Esophagus muscularis mucosa (tissue), 4 donors: ENCODE measurements around the gene RUSC1. TPM values are rescaled to one million over a fixed set of nuclear protein-coding genes. Genes with fewer than 3 reads are reported as not detected.

Source experiments
- DNase-seq: peaks from one replicate; pipeline ENCODE4 v3.0.0-alpha.2; 2017; ENCODE audit errors: extremely low spot score
- H3K27ac ChIP-seq, 4 donors: fragments of 200-600 bp; sonication (generic); replicated peaks in 1 of 4; 1 replicate in 3 of 4; 2 replicates in 1 of 4; pipeline ENCODE4 v1.5.1; 2016 to 2019; ENCODE audit warnings: mild to moderate bottlenecking in 1 of 4
- H3K27me3 ChIP-seq, 4 donors: fragments of 200-600 bp; sonication (generic); one replicate each; pipeline versions ENCODE4 v1.5.1 to v1.6.0; 2016 to 2019
- H3K36me3 ChIP-seq, 4 donors: fragments of 200-600 bp; sonication (generic); one replicate each; pipeline ENCODE4 v1.5.1; 2016 to 2019
- H3K4me1 ChIP-seq, 4 donors: fragments of 200-600 bp; sonication (generic); one replicate each; pipeline ENCODE4 v1.5.1; 2016 to 2019
- H3K4me3 ChIP-seq, 4 donors: fragments of 200-600 bp; sonication (generic); 1 replicate in 2 of 4; 2 replicates in 2 of 4; pipeline ENCODE4 v1.5.1; 2016 to 2019; ENCODE audit warnings: mild to moderate bottlenecking in 4 of 4, moderate library complexity in 1 of 4
- H3K9me3 ChIP-seq, 4 donors: fragments of 200-600 bp; sonication (generic); 1 replicate in 3 of 4; 2 replicates in 1 of 4; pipeline ENCODE4 v1.5.1; 2016 to 2019
- CTCF ChIP-seq, 3 experiments: fragments of 200-600 bp in 2 of 3; fragments of 450-650 bp in 1 of 3; sonication (generic) in 2 of 3; IDR thresholded peaks; one replicate each; pipeline ENCODE4 v1.5.1; 2017 to 2019; ENCODE audit warnings: antibody characterized with exemption in 3 of 3, mild to moderate bottlenecking in 2 of 3, moderate library complexity in 1 of 3
- EP300 ChIP-seq: sonication (generic); formaldehyde crosslinking; IDR thresholded peaks from one replicate; pipeline ENCODE4 v1.6.1; 2017; ENCODE audit warnings: antibody characterized with exemption
- POLR2A ChIP-seq: fragments of 450-650 bp; IDR thresholded peaks from one replicate; pipeline ENCODE4 v1.6.1; 2017; ENCODE audit warnings: antibody characterized with exemption, moderate library complexity, mild to moderate bottlenecking, low read depth
- POLR2AphosphoS5 ChIP-seq, 2 donors: sonication (generic); formaldehyde crosslinking; IDR thresholded peaks; one replicate each; pipeline ENCODE4 v1.6.1; 2017; ENCODE audit warnings: antibody characterized with exemption in 2 of 2
- WGBS: methylation state at CpG from one replicate; pipeline ENCODE4 v1.1.5; 2018; 5-methylcytosine and 5-hydroxymethylcytosine counted together
- intact Hi-C: fragments of 100-400 bp; cut with DNase I; formaldehyde crosslinking; loops from one replicate; pipeline ENCODE4 v1.15.1; 2023
- total RNA-seq, 4 donors: library from RNA; depleted of rRNA; stranded (reverse); fragments of >200 nt; gene quantifications; one replicate each; pipeline versions ENCODE4 v1.1.0 to v1.2.1, GENCODE V29; 2016

The RUSC1 gene
- total RNA-seq, 4 donors from 2014 or later: 15.6 to 35.4 (median 27.2) TPM

GRCh38 chr1:155321639-155322503, 1.2 kb downstream of the RUSC1 start:
- Histone ChIP-seq H3K36me3 (peaks cover 0 to 33% (median 17%) of the 10 kb centered on the region in 4 donors), H3K4me3 (peak overlapping the region; percentile 68 to 94 (median 84)), H3K27me3 (no peaks in the 10 kb centered on the region), H3K4me1 (peaks cover 28 to 57% (median 55%) of the 10 kb centered on the region in 4 donors), H3K27ac (peak overlapping the region; percentile 99), H3K9me3 (no peaks in the 10 kb centered on the region)
- intact Hi-C loops: loop anchor here (2.0 kb wide), 1 partner anchor 43 kb away; no protein-coding TSS in a partner anchor
- TF ChIP-seq POLR2A: no peak
- no peak for TF ChIP-seq CTCF (IDR thresholded peaks at IDR 0.05)
- TF ChIP-seq POLR2AphosphoS5 (IDR thresholded peaks at IDR 0.05): no peak
- TF ChIP-seq EP300: no peak
- no peak for DNase-seq
- 41% methylated on average over 24 of the region's 27 CpGs for WGBS

GRCh38 chr1:155322571-155322952, 1.9 kb downstream of the RUSC1 start:
- no peak for DNase-seq
- Histone ChIP-seq H3K4me1 (peaks cover 28 to 59% (median 55%) of the 10 kb centered on the region in 4 donors), H3K4me3 (peak overlapping the region; percentile 68 to 94 (median 84)), H3K27ac (peak overlapping the region; percentile 99), H3K27me3 (no peaks in the 10 kb centered on the region), H3K9me3 (no peaks in the 10 kb centered on the region), H3K36me3 (peaks cover 0 to 38% (median 20%) of the 10 kb centered on the region in 4 donors)
- intact Hi-C loops: no loop called here
- 0% methylated on average over 14 of the region's 28 CpGs for WGBS
- TF ChIP-seq CTCF (IDR thresholded peaks at IDR 0.05): no peak
- no peak for TF ChIP-seq POLR2A
- TF ChIP-seq POLR2AphosphoS5 (IDR thresholded peaks at IDR 0.05): no peak
- TF ChIP-seq EP300: no peak

- 0% methylated on average over 9 of the region's 58 CpGs for WGBS
Observed at GRCh38 chr1:155322953-155323728, 2.4 kb downstream of the RUSC1 start.

GRCh38 chr1:155323729-155324036, 3.0 kb downstream of the RUSC1 start:
- intact Hi-C loops: loop anchor here (2.0 kb wide), 1 partner anchor 73 kb away; no protein-coding TSS in a partner anchor
- DNase-seq: peak; percentile 97
- Histone ChIP-seq H3K4me1 (peaks cover 28 to 70% (median 57%) of the 10 kb centered on the region in 4 donors), H3K4me3 (peak overlapping the region; percentile 68 to 94 (median 84)), H3K27ac (peak overlapping the region; percentile 99), H3K36me3 (peaks cover 0 to 38% (median 18%) of the 10 kb centered on the region in 4 donors), H3K27me3 (no peaks in the 10 kb centered on the region), H3K9me3 (no peaks in the 10 kb centered on the region)
- 0% methylated on average over 4 of the region's 29 CpGs for WGBS
- TF ChIP-seq CTCF (IDR thresholded peaks at IDR 0.05) (no peak), POLR2A (no peak), POLR2AphosphoS5 (IDR thresholded peaks at IDR 0.05) (no peak), EP300 (no peak)

More at GRCh38 chr1:155322953-155323728, 2.4 kb downstream of the RUSC1 start:
- peak overlapping the region; percentile 99 for H3K27ac ChIP-seq
- H3K27me3 ChIP-seq: no peaks in the 10 kb centered on the region
- H3K9me3 ChIP-seq: no peaks in the 10 kb centered on the region
- TF ChIP-seq POLR2AphosphoS5 (IDR thresholded peaks at IDR 0.05): peak; percentile 77 to 83
- peak; percentile 5 for TF ChIP-seq POLR2A
- TF ChIP-seq EP300: no peak
- peak; percentile 97 to 98 (median 98) for TF ChIP-seq CTCF (IDR thresholded peaks at IDR 0.05)
- peak; percentile 97 for DNase-seq
- H3K4me1 ChIP-seq: peaks cover 28 to 65% (median 55%) of the 10 kb centered on the region in 4 donors
- intact Hi-C loops: no loop called here
- H3K36me3 ChIP-seq: peaks cover 0 to 38% (median 19%) of the 10 kb centered on the region in 4 donors
- peak overlapping the region; percentile 68 to 94 (median 84) for H3K4me3 ChIP-seq
